ACC112 (cell line): ENCODE measurements around the gene ECM1.

ENCODE experiments used
- H2AFZ ChIP-seq: fragments of 200-600 bp; sonication (generic); one replicate; pipeline ENCODE4 v1.6.0; 2017; ENCODE audit warnings: antibody characterized with exemption, low read length; ENCODE audit not compliant: unreplicated experiment
- H3K27ac ChIP-seq: fragments of 200-600 bp; sonication (generic); 2 replicates; pipeline ENCODE4 v1.5.1; 2014; ENCODE audit warnings: low read depth, mild to moderate bottlenecking, antibody characterized with exemption, low read length, moderate library complexity
- H3K27me3 ChIP-seq: fragments of 200-600 bp; sonication (generic); 2 replicates; pipeline ENCODE4 v1.6.1; 2014; ENCODE audit warnings: mild to moderate bottlenecking, antibody characterized with exemption, low read length, moderate library complexity, mixed read lengths; ENCODE audit not compliant: insufficient read depth
- H3K36me3 ChIP-seq: fragments of 200-600 bp; sonication (generic); 2 replicates; pipeline ENCODE4 v1.6.1; 2016; ENCODE audit warnings: mild to moderate bottlenecking, antibody characterized with exemption, low read length, moderate library complexity, mixed read lengths; ENCODE audit not compliant: insufficient read depth
- H3K4me1 ChIP-seq: fragments of 200-600 bp; sonication (generic); one replicate; pipeline ENCODE4 v1.6.1; 2016; ENCODE audit warnings: low read length, mixed read lengths; ENCODE audit not compliant: insufficient read depth, unreplicated experiment, control insufficient read depth
- H3K4me3 ChIP-seq: fragments of 200-600 bp; sonication (generic); 2 replicates; pipeline ENCODE4 v1.5.1; 2014; ENCODE audit warnings: mild to moderate bottlenecking, low read depth, low read length
- H3K79me2 ChIP-seq: fragments of 200-600 bp; sonication (generic); one replicate; pipeline ENCODE4 v1.6.0; 2016; ENCODE audit warnings: low read length; ENCODE audit not compliant: control insufficient read depth, unreplicated experiment, insufficient read depth

Gene ECM1

GRCh38 chr1:150558761-150559655 lies 51.1 kb downstream of the ECM1 start:
- peak overlapping the region; percentile 2; the same call in 1 of the 2 replicates for H3K27ac ChIP-seq
- no peak overlapping the region for H2AFZ ChIP-seq
- H3K4me3 ChIP-seq: peak overlapping the region; percentile 60
- H3K36me3 ChIP-seq: peaks cover 3% of the 10 kb centered on the region; the same call in 1 of the 2 replicates
- no peaks in the 10 kb centered on the region for H3K27me3 ChIP-seq
- peaks cover 18% of the 10 kb centered on the region for H3K79me2 ChIP-seq
- peaks cover 43% of the 10 kb centered on the region for H3K4me1 ChIP-seq

- Histone ChIP-seq H2AFZ (no peak overlapping the region), H3K27ac (no peak overlapping the region)
Observed at GRCh38 chr1:150559656-150560010, 51.7 kb downstream of the ECM1 start.

GRCh38 chr1:150560011-150560438 lies 52.1 kb downstream of the ECM1 start:
- no peaks in the 10 kb centered on the region for H3K27me3 ChIP-seq
- peaks cover 53% of the 10 kb centered on the region for H3K4me1 ChIP-seq
- peak overlapping the region; percentile 100 for H3K27ac ChIP-seq
- peaks cover 18% of the 10 kb centered on the region for H3K79me2 ChIP-seq
- no peak overlapping the region for H2AFZ ChIP-seq
- peaks cover 3% of the 10 kb centered on the region; the same call in 1 of the 2 replicates for H3K36me3 ChIP-seq
- H3K4me3 ChIP-seq: peak overlapping the region; percentile 81

More at GRCh38 chr1:150559656-150560010, 51.7 kb downstream of the ECM1 start:
- peaks cover 18% of the 10 kb centered on the region for H3K79me2 ChIP-seq
- H3K4me1 ChIP-seq: peaks cover 49% of the 10 kb centered on the region
- H3K36me3 ChIP-seq: peaks cover 3% of the 10 kb centered on the region; the same call in 1 of the 2 replicates
- no peaks in the 10 kb centered on the region for H3K27me3 ChIP-seq
- H3K4me3 ChIP-seq: no peak overlapping the region

GRCh38 chr1:150560576-150561253 lies 52.8 kb downstream of the ECM1 start:
- Histone ChIP-seq H3K4me3 (peak overlapping the region; percentile 81), H3K4me1 (peaks cover 56% of the 10 kb centered on the region), H2AFZ (no peak overlapping the region), H3K27ac (peak overlapping the region; percentile 100), H3K36me3 (peaks cover 1% of the 10 kb centered on the region; the same call in 1 of the 2 replicates), H3K27me3 (no peaks in the 10 kb centered on the region), H3K79me2 (peaks cover 18% of the 10 kb centered on the region)

- Histone ChIP-seq H3K4me3 (peak overlapping the region; percentile 81), H2AFZ (no peak overlapping the region), H3K4me1 (peaks cover 57% of the 10 kb centered on the region), H3K27me3 (no peaks in the 10 kb centered on the region), H3K36me3 (no peaks in the 10 kb centered on the region), H3K27ac (peak overlapping the region; percentile 100), H3K79me2 (peaks cover 19% of the 10 kb centered on the region)
Observed at GRCh38 chr1:150561254-150561973, 53.5 kb downstream of the ECM1 start.

GRCh38 chr1:150561974-150562445 lies 54.1 kb downstream of the ECM1 start:
- Histone ChIP-seq H3K27me3 (no peaks in the 10 kb centered on the region), H2AFZ (no peak overlapping the region), H3K27ac (peak overlapping the region; percentile 100), H3K4me1 (peaks cover 63% of the 10 kb centered on the region), H3K4me3 (peak overlapping the region; percentile 81), H3K36me3 (no peaks in the 10 kb centered on the region), H3K79me2 (peaks cover 24% of the 10 kb centered on the region)

GRCh38 chr1:150562446-150563339 lies 54.8 kb downstream of the ECM1 start:
- Histone ChIP-seq H3K4me1 (peaks cover 69% of the 10 kb centered on the region), H3K36me3 (no peaks in the 10 kb centered on the region), H3K4me3 (peak overlapping the region; percentile 81), H3K27me3 (no peaks in the 10 kb centered on the region), H3K27ac (peak overlapping the region; percentile 100), H2AFZ (no peak overlapping the region), H3K79me2 (peaks cover 31% of the 10 kb centered on the region)
